Measurements from ENCODE around the gene NDUFC2.
A peak's percentile ranks its signal among the peaks of the same experiment; 100 is the strongest.
"Not testable (repeated sequence)": the region's sequence is repeated elsewhere in the genome, so short reads cannot be mapped to it uniquely, and the experiment has no call there.

The NDUFC2 gene

DNA sequence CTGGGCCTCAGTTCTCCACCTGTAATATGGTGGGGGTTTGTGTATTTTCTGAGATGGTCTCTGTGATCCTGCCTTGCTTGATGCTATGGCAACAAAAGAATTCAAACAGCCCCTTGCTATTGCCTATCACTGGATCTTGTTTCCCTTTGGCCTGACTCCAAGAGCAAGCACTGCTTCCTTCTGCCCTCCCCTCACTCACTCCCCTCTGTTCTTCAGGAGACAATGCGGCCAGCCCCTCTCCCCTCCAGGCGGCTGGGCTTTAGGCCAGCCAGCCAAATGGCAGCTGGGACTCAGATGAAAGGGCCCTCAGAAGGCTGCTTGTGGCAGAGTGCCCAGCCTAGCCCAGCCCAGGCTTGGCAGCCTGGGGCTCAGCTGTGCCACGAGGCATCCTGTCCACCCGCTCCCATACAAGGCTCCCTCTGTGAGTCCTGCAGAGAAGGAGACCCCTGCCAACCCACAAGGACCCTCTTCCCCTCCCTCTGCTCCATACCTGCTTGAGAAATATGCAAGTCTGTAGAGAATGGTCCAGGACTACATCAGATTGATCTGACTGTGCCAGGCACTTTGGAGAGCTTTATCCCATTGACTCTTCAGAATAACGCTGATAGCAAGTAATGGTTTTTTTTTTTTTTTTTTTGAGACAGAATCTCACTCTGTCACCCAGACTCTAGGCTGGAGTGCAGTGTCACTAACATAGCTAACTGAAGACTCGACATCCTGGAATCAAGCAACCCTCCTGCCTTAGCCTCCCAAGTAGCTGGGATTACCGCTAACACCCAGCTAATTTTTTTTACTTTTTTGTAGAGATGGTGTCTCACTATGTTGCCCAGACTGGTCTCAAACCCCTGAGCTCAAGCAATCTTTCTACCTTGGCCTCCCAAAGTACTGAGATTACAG lies 49.0 kb downstream of the NDUFC2 start:
- Histone ChIP-seq H3K27ac (no peak overlapping the region), H3K36me3 (no peaks in the 10 kb centered on the region), H3K4me1 (peaks cover 0 to 18% (median 6%) of the 10 kb centered on the region in 4 donors), H3K9me3 (no peaks in the 10 kb centered on the region), H3K27me3 (no peaks in the 10 kb centered on the region), H3K4me3 (no peak overlapping the region)
- intact Hi-C loops (cut with DNase I; ENCODE audit: low total_unique reads), result no loop called here
- peak in 1 of 2 donors; percentile 71 for DNase-seq
- TF ChIP-seq, protein P1, sequence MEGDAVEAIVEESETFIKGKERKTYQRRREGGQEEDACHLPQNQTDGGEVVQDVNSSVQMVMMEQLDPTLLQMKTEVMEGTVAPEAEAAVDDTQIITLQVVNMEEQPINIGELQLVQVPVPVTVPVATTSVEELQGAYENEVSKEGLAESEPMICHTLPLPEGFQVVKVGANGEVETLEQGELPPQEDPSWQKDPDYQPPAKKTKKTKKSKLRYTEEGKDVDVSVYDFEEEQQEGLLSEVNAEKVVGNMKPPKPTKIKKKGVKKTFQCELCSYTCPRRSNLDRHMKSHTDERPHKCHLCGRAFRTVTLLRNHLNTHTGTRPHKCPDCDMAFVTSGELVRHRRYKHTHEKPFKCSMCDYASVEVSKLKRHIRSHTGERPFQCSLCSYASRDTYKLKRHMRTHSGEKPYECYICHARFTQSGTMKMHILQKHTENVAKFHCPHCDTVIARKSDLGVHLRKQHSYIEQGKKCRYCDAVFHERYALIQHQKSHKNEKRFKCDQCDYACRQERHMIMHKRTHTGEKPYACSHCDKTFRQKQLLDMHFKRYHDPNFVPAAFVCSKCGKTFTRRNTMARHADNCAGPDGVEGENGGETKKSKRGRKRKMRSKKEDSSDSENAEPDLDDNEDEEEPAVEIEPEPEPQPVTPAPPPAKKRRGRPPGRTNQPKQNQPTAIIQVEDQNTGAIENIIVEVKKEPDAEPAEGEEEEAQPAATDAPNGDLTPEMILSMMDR (IDR thresholded peaks at IDR 0.05), result no peak

GRCh38 chr11:78028423-78028822 lies 51.2 kb downstream of the NDUFC2 start:
- DNase-seq; H3K36me3 ChIP-seq; H3K9me3 ChIP-seq; H3K27ac ChIP-seq; H3K27me3 ChIP-seq; H3K4me3 ChIP-seq; intact Hi-C loops (cut with DNase I; ENCODE audit: low total_unique reads): not testable (repeated sequence)
- H3K4me1 ChIP-seq, result peaks cover 0 to 18% (median 6%) of the 10 kb centered on the region in 4 donors

DNA sequence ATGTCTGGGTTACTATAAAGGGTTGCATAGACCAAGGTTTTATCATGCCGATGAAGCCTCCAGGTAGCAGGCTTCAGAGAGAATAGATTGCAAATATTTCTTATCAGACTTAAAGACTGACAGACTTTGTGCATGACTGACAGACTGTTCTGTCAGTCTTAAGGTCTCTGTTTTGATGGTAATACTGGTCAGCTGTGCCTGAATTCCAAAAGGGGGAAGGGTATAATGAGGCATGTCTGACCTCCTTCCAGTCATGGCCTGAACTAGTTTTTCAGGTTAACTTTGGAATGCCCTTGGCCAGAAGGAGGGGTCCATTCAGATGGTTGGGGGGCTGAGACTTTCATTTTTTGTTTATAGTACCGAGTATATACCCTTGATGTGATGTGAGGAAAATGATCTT lies 51.9 kb downstream of the NDUFC2 start:
- Histone ChIP-seq H3K36me3 (no peaks in the 10 kb centered on the region), H3K4me3 (no peak overlapping the region), H3K4me1 (peaks cover 0 to 22% (median 10%) of the 10 kb centered on the region in 4 donors), H3K9me3 (no peaks in the 10 kb centered on the region), H3K27me3 (no peaks in the 10 kb centered on the region), H3K27ac (no peak overlapping the region)
- no peak for DNase-seq
- intact Hi-C loops (cut with DNase I; ENCODE audit: low total_unique reads), result no loop called here
- TF ChIP-seq, protein P1 (IDR thresholded peaks at IDR 0.05), result no peak

DNA sequence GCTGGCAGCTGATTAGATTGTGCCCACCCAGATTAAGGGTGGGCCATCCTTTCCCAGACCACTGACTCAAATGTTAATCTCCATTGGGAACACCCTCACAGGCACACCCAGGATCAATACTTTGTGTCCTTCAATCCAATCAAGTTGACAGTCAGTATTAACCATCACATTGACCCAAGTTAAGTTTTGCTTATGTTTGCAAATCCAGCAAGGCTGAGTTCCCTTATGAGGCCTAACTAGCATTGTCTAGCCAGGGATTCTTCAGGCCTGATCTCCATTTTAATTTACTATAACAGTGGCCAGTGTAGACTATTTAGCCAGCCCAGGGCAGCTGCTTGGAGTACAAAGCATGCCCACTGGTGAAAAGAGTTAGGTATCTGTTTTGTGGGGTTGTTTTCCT lies 54.3 kb downstream of the NDUFC2 start:
- TF ChIP-seq, protein P1 (IDR thresholded peaks at IDR 0.05), result no peak
- Histone ChIP-seq H3K27me3 (no peaks in the 10 kb centered on the region), H3K36me3 (no peaks in the 10 kb centered on the region), H3K9me3 (no peaks in the 10 kb centered on the region), H3K4me3 (no peak overlapping the region), H3K4me1 (peaks cover 0 to 16% (median 3%) of the 10 kb centered on the region in 4 donors), H3K27ac (no peak overlapping the region)
- intact Hi-C loops (cut with DNase I; ENCODE audit: low total_unique reads), result no loop called here
- DNase-seq, result no peak

DNA sequence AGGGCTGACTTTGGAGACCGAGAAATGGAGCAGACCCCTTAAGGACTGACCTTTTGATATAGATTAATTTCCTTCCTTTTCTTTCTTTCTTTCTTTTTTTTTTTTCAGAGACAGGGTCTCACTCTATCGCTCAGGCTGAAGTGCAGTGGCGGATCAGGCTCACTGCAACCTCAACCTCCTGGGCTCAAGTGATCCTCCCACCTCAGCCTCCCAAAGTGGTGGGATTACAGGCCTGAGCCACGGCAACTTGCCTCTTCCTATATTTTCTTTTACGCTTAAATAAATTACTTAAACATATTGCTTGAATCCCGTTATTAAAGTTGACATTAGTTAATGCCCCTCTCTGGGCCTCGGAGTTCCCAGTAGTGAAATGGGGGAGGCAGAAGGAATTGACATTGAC lies 56.2 kb downstream of the NDUFC2 start:
- DNase-seq, result no peak
- peak overlapping the region; percentile 48 to 56 for H3K4me3 ChIP-seq
- intact Hi-C loops (cut with DNase I; ENCODE audit: low total_unique reads), result no loop called here
- H3K36me3 ChIP-seq, result no peaks in the 10 kb centered on the region
- no peaks in the 10 kb centered on the region for H3K27me3 ChIP-seq
- H3K4me1 ChIP-seq, result peaks cover 0 to 13% (median 2%) of the 10 kb centered on the region in 4 donors
- peak overlapping the region; percentile 49 to 58 for H3K27ac ChIP-seq
- H3K9me3 ChIP-seq, result no peaks in the 10 kb centered on the region
- TF ChIP-seq, protein P1 (IDR thresholded peaks at IDR 0.05), result no peak
